DOHH2 (cell line): Measurements from ENCODE around the gene ALDH6A1.

Experiments used
- H3F3A ChIP-seq: fragments of 200-600 bp; sonication (generic), shearing (Covaris generic); 2 replicates; pipeline ENCODE4 v1.6.0; 2016; ENCODE audit warnings: antibody characterized with exemption, mild to moderate bottlenecking; ENCODE audit not compliant: control insufficient read depth, insufficient read depth
- H3K27ac ChIP-seq: fragments of 200-600 bp; sonication (generic); 2 replicates; pipeline ENCODE4 v1.5.1; 2014; ENCODE audit warnings: low read depth, mild to moderate bottlenecking, low read length, moderate library complexity
- H3K27me3 ChIP-seq: fragments of 200-600 bp; sonication (generic); 2 replicates; pipeline ENCODE4 v1.6.1; 2014; ENCODE audit warnings: mild to moderate bottlenecking, low read length, mixed read lengths; ENCODE audit not compliant: control insufficient read depth
- H3K36me3 ChIP-seq: fragments of 200-600 bp; sonication (generic); 2 replicates; pipeline ENCODE4 v1.6.1; 2014; ENCODE audit warnings: mild to moderate bottlenecking, low read length, moderate library complexity, mixed read lengths; ENCODE audit not compliant: control insufficient read depth
- H3K4me1 ChIP-seq: fragments of 200-600 bp; sonication (generic); 2 replicates; pipeline ENCODE4 v1.6.1; 2014; ENCODE audit warnings: mild to moderate bottlenecking, low read length, mixed read lengths; ENCODE audit not compliant: control insufficient read depth
- H3K4me2 ChIP-seq: fragments of 200-600 bp; sonication (generic); 2 replicates; pipeline ENCODE4 v1.6.0; 2014; ENCODE audit warnings: mild to moderate bottlenecking, low read length, moderate library complexity
- H3K4me3 ChIP-seq: fragments of 200-600 bp; sonication (generic); 2 replicates; pipeline ENCODE4 v1.5.1; 2014; ENCODE audit warnings: mild to moderate bottlenecking, low read length, mixed read lengths
- H3K79me2 ChIP-seq: fragments of 200-600 bp; sonication (generic); 2 replicates; pipeline ENCODE4 v1.6.1; 2014; ENCODE audit warnings: mild to moderate bottlenecking, low read length, mixed read lengths; ENCODE audit not compliant: control insufficient read depth
- H3K9me2 ChIP-seq: fragments of 200-600 bp; sonication (generic); replicated peaks from 2 replicates; pipeline ENCODE4 v1.6.1; 2014; ENCODE audit warnings: mild to moderate bottlenecking, low read length, mixed read lengths; ENCODE audit not compliant: control insufficient read depth
- H3K9me3 ChIP-seq: fragments of 200-600 bp; sonication (generic); 2 replicates; pipeline ENCODE4 v1.6.1; 2014; ENCODE audit warnings: antibody characterized with exemption, low read length, mixed read lengths; ENCODE audit not compliant: control insufficient read depth, insufficient read depth
- H4K20me1 ChIP-seq: fragments of 200-600 bp; sonication (generic); 2 replicates; pipeline ENCODE4 v1.6.0; 2014; ENCODE audit warnings: low read depth, mild to moderate bottlenecking, antibody characterized with exemption, low read length, moderate library complexity; ENCODE audit not compliant: control insufficient read depth, insufficient read depth
- EZH2phosphoT487 ChIP-seq: fragments of 200-600 bp; sonication (generic); IDR thresholded peaks from 2 replicates; pipeline ENCODE4 v1.6.1; 2017; ENCODE audit warnings: borderline replicate concordance, mild to moderate bottlenecking, antibody characterized with exemption, low read length, moderate library complexity, mixed read lengths
- TF ChIP-seq, protein P1 (sequence below): fragments of 200-600 bp; sonication (generic); IDR thresholded peaks from one replicate; pipeline ENCODE4 v1.5.1; 2014; ENCODE audit warnings: antibody characterized with exemption, mild to moderate bottlenecking, low read depth, low read length; ENCODE audit not compliant: poor library complexity, severe bottlenecking

The ALDH6A1 gene

DNA sequence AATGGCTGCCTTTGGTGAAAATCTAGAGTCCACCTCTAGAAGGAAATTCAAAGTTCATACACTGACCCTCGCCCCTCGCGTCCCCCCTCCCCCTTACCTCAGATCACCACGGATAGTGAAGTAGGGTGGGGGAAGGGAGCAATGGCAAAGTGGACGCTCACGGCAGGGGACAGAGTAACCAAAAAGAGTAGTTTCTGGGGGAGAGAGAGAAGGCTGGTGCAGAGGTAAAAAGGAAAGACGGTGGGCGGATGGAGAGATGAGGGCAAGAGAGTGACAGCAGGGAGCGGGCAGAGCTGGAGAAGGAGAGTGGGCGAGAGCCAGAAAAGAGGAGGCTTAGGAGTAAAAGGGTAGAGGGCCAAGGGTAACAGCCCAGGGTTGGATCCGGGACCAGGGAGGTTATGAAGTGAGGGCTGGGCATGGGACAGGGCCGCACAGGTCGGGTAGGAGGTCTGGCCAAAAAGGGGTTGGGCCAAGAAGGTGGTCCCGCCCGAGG lies 423 bp downstream of the ALDH6A1 start:
- H3K27me3 ChIP-seq, result no peaks in the 10 kb centered on the region
- H3K36me3 ChIP-seq, result no peaks in the 10 kb centered on the region
- H3K79me2 ChIP-seq, result peaks cover 23% of the 10 kb centered on the region
- H4K20me1 ChIP-seq, result no peaks in the 10 kb centered on the region
- peak overlapping the region; percentile 80 for H3K4me2 ChIP-seq
- H3K9me2 ChIP-seq, result no peaks in the 10 kb centered on the region
- H3K27ac ChIP-seq, result no peak overlapping the region
- H3K4me3 ChIP-seq, result peak overlapping the region; percentile 80
- TF ChIP-seq EZH2phosphoT487, result no peak
- TF ChIP-seq, protein P1, sequence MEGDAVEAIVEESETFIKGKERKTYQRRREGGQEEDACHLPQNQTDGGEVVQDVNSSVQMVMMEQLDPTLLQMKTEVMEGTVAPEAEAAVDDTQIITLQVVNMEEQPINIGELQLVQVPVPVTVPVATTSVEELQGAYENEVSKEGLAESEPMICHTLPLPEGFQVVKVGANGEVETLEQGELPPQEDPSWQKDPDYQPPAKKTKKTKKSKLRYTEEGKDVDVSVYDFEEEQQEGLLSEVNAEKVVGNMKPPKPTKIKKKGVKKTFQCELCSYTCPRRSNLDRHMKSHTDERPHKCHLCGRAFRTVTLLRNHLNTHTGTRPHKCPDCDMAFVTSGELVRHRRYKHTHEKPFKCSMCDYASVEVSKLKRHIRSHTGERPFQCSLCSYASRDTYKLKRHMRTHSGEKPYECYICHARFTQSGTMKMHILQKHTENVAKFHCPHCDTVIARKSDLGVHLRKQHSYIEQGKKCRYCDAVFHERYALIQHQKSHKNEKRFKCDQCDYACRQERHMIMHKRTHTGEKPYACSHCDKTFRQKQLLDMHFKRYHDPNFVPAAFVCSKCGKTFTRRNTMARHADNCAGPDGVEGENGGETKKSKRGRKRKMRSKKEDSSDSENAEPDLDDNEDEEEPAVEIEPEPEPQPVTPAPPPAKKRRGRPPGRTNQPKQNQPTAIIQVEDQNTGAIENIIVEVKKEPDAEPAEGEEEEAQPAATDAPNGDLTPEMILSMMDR, result no peak
- no peaks in the 10 kb centered on the region for H3K9me3 ChIP-seq
- H3F3A ChIP-seq, result no peaks in the 10 kb centered on the region
- H3K4me1 ChIP-seq, result peaks cover 20% of the 10 kb centered on the region

DNA sequence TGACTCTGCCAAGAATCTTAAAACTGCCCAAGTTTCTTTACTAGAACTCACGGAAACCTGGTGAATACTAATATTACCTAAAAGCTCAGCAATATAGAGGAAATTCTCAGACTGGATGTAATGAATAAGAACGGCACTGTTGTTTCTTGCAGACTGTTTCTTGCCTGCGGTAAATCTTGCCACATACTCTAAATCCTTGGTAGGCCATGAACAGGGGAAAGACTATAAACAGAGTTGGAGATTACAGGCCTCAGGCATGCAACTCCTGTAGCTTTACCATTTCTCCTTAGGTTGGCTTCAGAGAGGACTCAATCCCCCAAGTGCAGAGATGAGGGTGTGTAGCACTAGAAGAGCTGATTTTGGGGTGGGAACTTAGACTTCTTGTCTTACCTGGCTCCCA lies 1.1 kb downstream of the ALDH6A1 start:
- H3K27me3 ChIP-seq, result no peaks in the 10 kb centered on the region
- H3K36me3 ChIP-seq, result no peaks in the 10 kb centered on the region
- peak overlapping the region; percentile 80 for H3K4me2 ChIP-seq
- no peaks in the 10 kb centered on the region for H3K9me2 ChIP-seq
- no peak for TF ChIP-seq EZH2phosphoT487
- TF ChIP-seq, protein P1, result no peak
- no peaks in the 10 kb centered on the region for H4K20me1 ChIP-seq
- H3F3A ChIP-seq, result no peaks in the 10 kb centered on the region
- H3K79me2 ChIP-seq, result peaks cover 18% of the 10 kb centered on the region
- H3K9me3 ChIP-seq, result no peaks in the 10 kb centered on the region
- H3K4me1 ChIP-seq, result peaks cover 20% of the 10 kb centered on the region
- H3K27ac ChIP-seq, result no peak overlapping the region
- peak overlapping the region; percentile 80 for H3K4me3 ChIP-seq

DNA sequence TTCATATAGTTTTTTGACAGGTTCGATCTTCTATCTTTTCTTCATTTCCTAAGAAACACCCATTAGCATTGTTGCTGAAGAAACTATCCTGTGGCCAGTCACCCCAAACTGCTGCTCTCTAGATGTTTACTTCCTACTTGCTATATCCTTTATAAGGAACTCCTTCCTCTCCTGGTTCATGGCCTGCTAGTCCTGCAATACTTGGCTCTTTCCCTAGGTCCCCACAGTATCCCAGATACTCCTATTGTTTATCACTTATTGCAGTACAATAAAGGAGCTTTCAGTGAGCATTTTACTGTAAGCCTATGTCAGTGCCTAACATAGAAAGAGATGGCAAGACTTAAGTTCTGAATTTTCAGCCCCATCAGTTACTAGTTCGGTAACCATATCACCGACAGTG lies 2.8 kb downstream of the ALDH6A1 start:
- H3K4me1 ChIP-seq, result peaks cover 20% of the 10 kb centered on the region
- H3K27me3 ChIP-seq, result no peaks in the 10 kb centered on the region
- H3K9me3 ChIP-seq, result no peaks in the 10 kb centered on the region
- no peak overlapping the region for H3K4me3 ChIP-seq
- no peak overlapping the region for H3K4me2 ChIP-seq
- H4K20me1 ChIP-seq, result no peaks in the 10 kb centered on the region
- H3K9me2 ChIP-seq, result no peaks in the 10 kb centered on the region
- TF ChIP-seq, protein P1, result no peak
- TF ChIP-seq EZH2phosphoT487, result no peak
- H3K79me2 ChIP-seq, result peaks cover 16% of the 10 kb centered on the region
- H3K36me3 ChIP-seq, result no peaks in the 10 kb centered on the region
- H3F3A ChIP-seq, result no peaks in the 10 kb centered on the region
- no peak overlapping the region for H3K27ac ChIP-seq
